ENCODE measurements around the gene LMAN2.

LMAN2 gene

GRCh38 chr5:177330991-177331842 is 20.3 kb downstream of the LMAN2 start:
- Histone ChIP-seq H3K27me3 (ENCODE audit: control insufficient read depth in 5 of 5, insufficient read depth in 4 of 5, low read length in 5 of 5) (no peaks in the 10 kb centered on the region), H3K36me3 (ENCODE audit: control insufficient read depth in 5 of 5, insufficient read depth in 5 of 5, low read length in 5 of 5) (peaks cover 0 to 70% (median 66%) of the 10 kb centered on the region in 5 donors), H3K9ac (ENCODE audit: low read length in 5 of 5) (no peak overlapping the region), H3K4me3 (ENCODE audit: low read depth in 1 of 5, low read length in 5 of 5) (no peak overlapping the region), H3K9me3 (ENCODE audit: control insufficient read depth in 5 of 5, low read length in 5 of 5) (no peaks in the 10 kb centered on the region), H3K27ac (ENCODE audit: low read depth, low read length) (no peak overlapping the region), H3K4me1 (ENCODE audit: control insufficient read depth in 5 of 5, insufficient read depth in 5 of 5, low read length in 5 of 5) (peaks cover 0 to 7% (median 0%) of the 10 kb centered on the region in 5 donors)

- Histone ChIP-seq H3K27ac (ENCODE audit: low read depth, low read length) (no peak overlapping the region), H3K36me3 (ENCODE audit: control insufficient read depth in 5 of 5, insufficient read depth in 5 of 5, low read length in 5 of 5) (peaks cover 0 to 57% (median 53%) of the 10 kb centered on the region in 5 donors), H3K9ac (ENCODE audit: low read length in 5 of 5) (no peak overlapping the region), H3K4me3 (ENCODE audit: low read depth in 1 of 5, low read length in 5 of 5) (no peak overlapping the region), H3K27me3 (ENCODE audit: control insufficient read depth in 5 of 5, insufficient read depth in 4 of 5, low read length in 5 of 5) (no peaks in the 10 kb centered on the region), H3K4me1 (ENCODE audit: control insufficient read depth in 5 of 5, insufficient read depth in 5 of 5, low read length in 5 of 5) (peaks cover 0 to 7% (median 0%) of the 10 kb centered on the region in 5 donors), H3K9me3 (ENCODE audit: control insufficient read depth in 5 of 5, low read length in 5 of 5) (no peaks in the 10 kb centered on the region)
Observed at GRCh38 chr5:177329883-177330282, 21.6 kb downstream of the LMAN2 start.

DNA sequence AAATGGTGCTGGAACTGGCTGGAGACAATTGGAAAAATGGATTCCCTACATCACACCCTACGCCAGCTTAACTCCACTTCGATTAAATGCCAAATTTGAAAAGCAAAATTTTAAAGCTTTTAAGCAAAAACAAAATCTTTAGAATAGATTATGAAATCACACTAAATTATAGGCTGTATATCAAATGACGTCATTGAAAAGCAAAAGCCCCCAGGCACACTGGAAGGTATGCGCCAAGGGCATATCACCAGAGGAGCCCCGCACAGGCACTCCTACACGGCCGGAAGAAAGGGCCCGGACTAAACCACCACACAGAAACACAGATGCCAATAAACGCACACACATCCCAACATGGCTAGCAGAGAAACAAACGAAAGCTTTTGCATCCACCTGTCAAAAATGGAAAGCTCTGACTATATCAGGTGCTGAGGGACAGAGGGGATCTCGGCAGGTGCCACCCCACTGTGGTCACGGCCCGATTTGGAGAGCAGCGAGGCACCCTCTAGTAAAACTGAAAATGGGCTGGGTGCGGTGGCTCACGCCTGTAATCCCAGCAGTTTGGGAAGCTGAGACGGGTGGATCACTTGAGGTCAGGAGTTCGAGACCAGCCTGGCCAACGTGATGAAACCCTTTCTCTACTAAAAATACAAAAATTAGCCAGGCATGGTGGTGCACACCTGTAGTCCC is 22.8 kb downstream of the LMAN2 start:
- H3K9ac ChIP-seq (ENCODE audit: low read length in 5 of 5), result no peak overlapping the region
- H3K27ac ChIP-seq (ENCODE audit: low read depth, low read length), result no peak overlapping the region
- no peaks in the 10 kb centered on the region for H3K9me3 ChIP-seq (ENCODE audit: control insufficient read depth in 5 of 5, low read length in 5 of 5)
- peaks cover 0 to 7% (median 0%) of the 10 kb centered on the region in 5 donors for H3K4me1 ChIP-seq (ENCODE audit: control insufficient read depth in 5 of 5, insufficient read depth in 5 of 5, low read length in 5 of 5)
- H3K36me3 ChIP-seq (ENCODE audit: control insufficient read depth in 5 of 5, insufficient read depth in 5 of 5, low read length in 5 of 5), result peaks cover 0 to 45% (median 41%) of the 10 kb centered on the region in 5 donors
- H3K27me3 ChIP-seq (ENCODE audit: control insufficient read depth in 5 of 5, insufficient read depth in 4 of 5, low read length in 5 of 5), result no peaks in the 10 kb centered on the region
- no peak overlapping the region for H3K4me3 ChIP-seq (ENCODE audit: low read depth in 1 of 5, low read length in 5 of 5)

DNA sequence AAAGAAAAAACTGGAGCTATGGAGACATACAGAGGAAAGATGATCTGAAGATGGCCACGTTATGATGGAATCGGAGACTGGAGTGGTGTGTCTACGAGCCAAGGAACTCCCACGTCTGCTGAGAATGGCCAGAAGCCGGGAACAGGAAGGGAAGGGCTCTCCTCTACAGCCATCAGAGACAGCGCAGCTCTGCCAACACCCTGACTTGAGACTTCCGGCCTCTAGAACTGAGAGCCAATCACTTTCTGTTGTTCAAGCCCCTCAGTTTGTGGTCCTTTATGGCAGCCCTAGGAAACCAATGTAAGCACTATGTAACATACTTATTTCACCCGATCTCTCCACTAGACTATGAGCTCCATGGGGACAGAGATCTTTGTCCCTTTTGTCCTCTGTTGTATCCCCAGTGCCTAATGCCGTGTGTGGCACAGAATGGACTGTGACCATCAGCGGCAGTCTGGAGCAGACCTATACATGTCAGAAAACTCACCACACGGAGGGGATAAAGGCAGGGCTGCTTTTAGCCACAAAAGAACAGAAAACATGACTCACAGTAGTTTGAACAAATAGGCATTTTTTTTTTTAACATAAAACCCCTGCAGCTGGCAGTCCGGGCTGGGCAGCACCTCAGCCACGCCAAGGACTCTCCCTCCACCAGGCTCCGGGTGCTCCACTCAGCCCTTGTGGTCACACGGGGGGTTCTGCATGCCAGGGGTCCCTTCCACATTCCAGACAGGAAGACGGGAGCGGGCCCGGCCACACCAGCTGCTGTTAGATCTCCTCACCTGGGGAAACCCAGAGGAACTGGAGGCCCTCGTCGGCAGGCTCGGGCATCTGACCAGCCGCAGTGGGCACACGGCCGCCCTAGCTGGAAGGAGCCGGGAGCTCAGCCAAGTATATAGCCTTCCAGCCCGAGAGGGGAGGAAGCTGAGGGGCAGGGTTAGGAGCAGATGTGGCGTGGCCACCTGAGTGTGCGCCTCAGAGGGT is 23.6 kb downstream of the LMAN2 start:
- H3K4me1 ChIP-seq (ENCODE audit: control insufficient read depth in 5 of 5, insufficient read depth in 5 of 5, low read length in 5 of 5), result peaks cover 0 to 7% (median 0%) of the 10 kb centered on the region in 5 donors
- H3K9me3 ChIP-seq (ENCODE audit: control insufficient read depth in 5 of 5, low read length in 5 of 5), result no peaks in the 10 kb centered on the region
- H3K9ac ChIP-seq (ENCODE audit: low read length in 5 of 5), result peak overlapping the region in 2 of 5 donors; percentile 10 to 41
- no peak overlapping the region for H3K4me3 ChIP-seq (ENCODE audit: low read depth in 1 of 5, low read length in 5 of 5)
- peaks cover 0 to 36% (median 32%) of the 10 kb centered on the region in 5 donors for H3K36me3 ChIP-seq (ENCODE audit: control insufficient read depth in 5 of 5, insufficient read depth in 5 of 5, low read length in 5 of 5)
- no peak overlapping the region for H3K27ac ChIP-seq (ENCODE audit: low read depth, low read length)
- H3K27me3 ChIP-seq (ENCODE audit: control insufficient read depth in 5 of 5, insufficient read depth in 4 of 5, low read length in 5 of 5), result no peaks in the 10 kb centered on the region

GRCh38 chr5:177325868-177326381 is 25.5 kb downstream of the LMAN2 start:
- no peak overlapping the region for H3K27ac ChIP-seq (ENCODE audit: low read depth, low read length)
- H3K4me3 ChIP-seq (ENCODE audit: low read depth in 1 of 5, low read length in 5 of 5), result no peak overlapping the region

GRCh38 chr5:177320879-177321278 is 30.6 kb downstream of the LMAN2 start:
- peaks cover 0 to 8% (median 6%) of the 10 kb centered on the region in 5 donors for H3K36me3 ChIP-seq (ENCODE audit: control insufficient read depth in 5 of 5, insufficient read depth in 5 of 5, low read length in 5 of 5)
- no peak overlapping the region for H3K9ac ChIP-seq (ENCODE audit: low read length in 5 of 5)
- no peaks in the 10 kb centered on the region for H3K27me3 ChIP-seq (ENCODE audit: control insufficient read depth in 5 of 5, insufficient read depth in 4 of 5, low read length in 5 of 5)
- H3K9me3 ChIP-seq (ENCODE audit: control insufficient read depth in 5 of 5, low read length in 5 of 5), result no peaks in the 10 kb centered on the region
- H3K27ac ChIP-seq (ENCODE audit: low read depth, low read length), result no peak overlapping the region
- H3K4me3 ChIP-seq (ENCODE audit: low read depth in 1 of 5, low read length in 5 of 5), result no peak overlapping the region
- H3K4me1 ChIP-seq (ENCODE audit: control insufficient read depth in 5 of 5, insufficient read depth in 5 of 5, low read length in 5 of 5), result peaks cover 0 to 6% (median 0%) of the 10 kb centered on the region in 5 donors

More at GRCh38 chr5:177325868-177326381, 25.5 kb downstream of the LMAN2 start:
- Histone ChIP-seq H3K27me3 (ENCODE audit: control insufficient read depth in 5 of 5, insufficient read depth in 4 of 5, low read length in 5 of 5) (no peaks in the 10 kb centered on the region), H3K4me1 (ENCODE audit: control insufficient read depth in 5 of 5, insufficient read depth in 5 of 5, low read length in 5 of 5) (peaks cover 0 to 10% (median 0%) of the 10 kb centered on the region in 5 donors), H3K36me3 (ENCODE audit: control insufficient read depth in 5 of 5, insufficient read depth in 5 of 5, low read length in 5 of 5) (peaks cover 0 to 23% (median 17%) of the 10 kb centered on the region in 5 donors), H3K9ac (ENCODE audit: low read length in 5 of 5) (no peak overlapping the region), H3K9me3 (ENCODE audit: control insufficient read depth in 5 of 5, low read length in 5 of 5) (no peaks in the 10 kb centered on the region)

DNA sequence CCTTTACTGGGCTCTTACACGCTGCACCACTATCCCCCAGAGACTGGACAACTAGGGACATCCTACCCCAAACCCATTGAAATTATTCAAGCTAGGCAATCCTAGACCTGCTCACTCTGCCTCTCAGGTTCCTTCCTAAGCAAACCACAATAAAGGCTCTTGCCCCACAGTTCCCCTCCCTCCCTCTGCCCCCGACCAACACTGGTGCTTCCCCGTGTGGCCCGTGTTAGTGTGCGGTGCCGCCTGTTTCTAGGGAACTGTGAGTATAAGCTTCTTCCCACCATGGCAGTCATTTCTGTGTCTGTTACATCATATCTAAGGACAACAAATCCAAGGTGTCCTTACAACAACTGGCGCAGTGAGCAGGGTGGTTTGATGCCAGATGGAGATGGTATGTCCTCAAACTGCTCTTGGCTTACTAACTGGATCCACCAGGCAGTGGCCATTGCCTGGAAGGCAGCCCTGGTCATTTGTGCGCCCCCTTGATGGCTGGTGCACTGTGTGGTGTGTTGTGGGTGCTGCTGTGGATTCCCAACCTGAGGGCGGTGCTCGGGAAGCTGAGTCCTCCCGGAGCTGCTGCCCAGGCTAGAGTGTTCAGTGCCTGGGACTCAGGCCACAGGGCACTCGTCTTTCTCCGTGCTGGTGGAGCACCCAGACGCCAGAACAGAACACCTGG is 31.4 kb downstream of the LMAN2 start:
- Histone ChIP-seq H3K27ac (ENCODE audit: low read depth, low read length) (no peak overlapping the region), H3K36me3 (ENCODE audit: control insufficient read depth in 5 of 5, insufficient read depth in 5 of 5, low read length in 5 of 5) (peaks cover 0 to 8% (median 6%) of the 10 kb centered on the region in 5 donors), H3K4me1 (ENCODE audit: control insufficient read depth in 5 of 5, insufficient read depth in 5 of 5, low read length in 5 of 5) (peaks cover 0 to 6% (median 0%) of the 10 kb centered on the region in 5 donors), H3K4me3 (ENCODE audit: low read depth in 1 of 5, low read length in 5 of 5) (no peak overlapping the region), H3K9me3 (ENCODE audit: control insufficient read depth in 5 of 5, low read length in 5 of 5) (no peaks in the 10 kb centered on the region), H3K27me3 (ENCODE audit: control insufficient read depth in 5 of 5, insufficient read depth in 4 of 5, low read length in 5 of 5) (no peaks in the 10 kb centered on the region), H3K9ac (ENCODE audit: low read length in 5 of 5) (no peak overlapping the region)

- Histone ChIP-seq H3K4me3 (ENCODE audit: low read depth in 1 of 5, low read length in 5 of 5) (no peak overlapping the region), H3K4me1 (ENCODE audit: control insufficient read depth in 5 of 5, insufficient read depth in 5 of 5, low read length in 5 of 5) (peaks cover 0 to 6% (median 0%) of the 10 kb centered on the region in 5 donors), H3K9me3 (ENCODE audit: control insufficient read depth in 5 of 5, low read length in 5 of 5) (no peaks in the 10 kb centered on the region), H3K9ac (ENCODE audit: low read length in 5 of 5) (no peak overlapping the region), H3K27me3 (ENCODE audit: control insufficient read depth in 5 of 5, insufficient read depth in 4 of 5, low read length in 5 of 5) (no peaks in the 10 kb centered on the region), H3K36me3 (ENCODE audit: control insufficient read depth in 5 of 5, insufficient read depth in 5 of 5, low read length in 5 of 5) (peaks cover 0 to 8% (median 5%) of the 10 kb centered on the region in 5 donors), H3K27ac (ENCODE audit: low read depth, low read length) (no peak overlapping the region)
Observed at GRCh38 chr5:177317959-177318377, 33.5 kb downstream of the LMAN2 start.

DNA sequence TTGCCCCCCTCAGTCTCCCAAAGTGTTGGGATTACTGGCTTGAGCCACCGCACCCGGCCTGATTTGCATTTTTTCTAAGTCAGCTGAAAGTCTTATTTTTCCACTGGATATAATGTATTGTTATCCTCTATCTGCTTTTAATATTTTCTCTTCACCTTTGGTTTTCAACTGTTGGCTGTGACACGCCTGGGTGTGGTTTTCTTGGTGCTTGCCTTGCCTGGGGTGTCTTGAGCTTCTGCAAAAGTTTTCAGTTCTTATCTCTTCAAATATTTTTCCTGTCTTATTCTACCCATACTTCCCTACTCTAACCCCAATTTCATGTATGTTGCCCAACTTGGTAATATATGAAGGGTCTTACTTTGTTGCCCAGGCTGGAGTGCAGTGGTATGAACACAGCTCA is 35.5 kb downstream of the LMAN2 start:
- H3K9ac ChIP-seq (ENCODE audit: low read length in 5 of 5), result no peak overlapping the region
- H3K9me3 ChIP-seq (ENCODE audit: control insufficient read depth in 5 of 5, low read length in 5 of 5), result no peaks in the 10 kb centered on the region
- no peak overlapping the region for H3K27ac ChIP-seq (ENCODE audit: low read depth, low read length)
- peaks cover 0 to 24% (median 16%) of the 10 kb centered on the region in 5 donors for H3K4me1 ChIP-seq (ENCODE audit: control insufficient read depth in 5 of 5, insufficient read depth in 5 of 5, low read length in 5 of 5)
- peaks cover 0 to 7% (median 5%) of the 10 kb centered on the region in 5 donors for H3K36me3 ChIP-seq (ENCODE audit: control insufficient read depth in 5 of 5, insufficient read depth in 5 of 5, low read length in 5 of 5)
- H3K27me3 ChIP-seq (ENCODE audit: control insufficient read depth in 5 of 5, insufficient read depth in 4 of 5, low read length in 5 of 5), result no peaks in the 10 kb centered on the region
- no peak overlapping the region for H3K4me3 ChIP-seq (ENCODE audit: low read depth in 1 of 5, low read length in 5 of 5)

Measured in subcutaneous abdominal adipose tissue (tissue), 5 donors.